A673 (cell line): ENCODE results near the gene CPPED1. TPM values are rescaled to one million over a fixed set of nuclear protein-coding genes. Genes with fewer than 3 reads are reported as not detected.

Source experiments
- BruUV-seq: library from RNA; stranded (reverse); fragments of 400-500 nt; replicated peaks from 2 replicates; lab custom pipeline; 2021; lab: Mats Ljungman, UMichigan
- CTCF ChIA-PET: fragments of 300-600 bp; sonication (Branson Sonifier 250); formaldehyde crosslinking; loops from one replicate; lab custom pipeline; 2022; ENCODE audit warnings: antibody characterized with exemption; lab: Charles Lee
- POLR2A ChIA-PET: fragments of 300-600 bp; sonication (Branson Sonifier 250); formaldehyde crosslinking; loops from one replicate; lab custom pipeline; 2022; ENCODE audit warnings: antibody characterized with exemption; ENCODE audit not compliant: low non-redundant PET; lab: Charles Lee
- DNase-seq: peaks from one replicate; pipeline ENCODE4 v3.0.0-alpha.2; 2015; ENCODE audit warnings: low spot score
- H3K27ac ChIP-seq: fragments of 200-600 bp; sonication (generic); 2 replicates; pipeline ENCODE4 v1.5.1; 2016; ENCODE audit warnings: mixed run types, low read depth, mild to moderate bottlenecking, mixed read lengths, antibody characterized with exemption, low read length; ENCODE audit not compliant: poor library complexity, severe bottlenecking
- H3K27me3 ChIP-seq: fragments of 200-600 bp; sonication (generic); replicated peaks from 2 replicates; pipeline ENCODE4 v1.6.1; 2017; ENCODE audit warnings: mixed run types, low read depth, mild to moderate bottlenecking, mixed read lengths, antibody characterized with exemption, low read length; ENCODE audit not compliant: insufficient read depth, poor library complexity
- H3K36me3 ChIP-seq: fragments of 200-600 bp; sonication (generic); 2 replicates; pipeline ENCODE4 v1.6.1; 2016; ENCODE audit warnings: mixed run types, mild to moderate bottlenecking, mixed read lengths, antibody characterized with exemption, low read length; ENCODE audit not compliant: insufficient read depth, poor library complexity, severe bottlenecking
- H3K4me1 ChIP-seq: fragments of 200-600 bp; sonication (generic); 2 replicates; pipeline ENCODE4 v1.6.1; 2017; ENCODE audit warnings: mixed run types, mild to moderate bottlenecking, mixed read lengths, antibody characterized with exemption, low read length; ENCODE audit not compliant: insufficient read depth, poor library complexity, severe bottlenecking
- H3K4me3 ChIP-seq: fragments of 200-600 bp; sonication (generic); 2 replicates; pipeline ENCODE4 v1.5.1; 2016; ENCODE audit warnings: low read depth, mixed run types, mild to moderate bottlenecking, mixed read lengths, low read length; ENCODE audit not compliant: poor library complexity, severe bottlenecking
- H3K9me3 ChIP-seq: fragments of 200-600 bp; sonication (generic); 2 replicates; pipeline ENCODE4 v1.6.1; 2016; ENCODE audit warnings: mixed run types, low read depth, mild to moderate bottlenecking, mixed read lengths, antibody characterized with exemption, low read length; ENCODE audit not compliant: poor library complexity, severe bottlenecking
- EZH2 ChIP-seq: fragments of 200-600 bp; sonication (generic); IDR thresholded peaks from 2 replicates; pipeline ENCODE4 v1.6.1; 2017; ENCODE audit warnings: borderline replicate concordance, low read depth, mild to moderate bottlenecking, mixed read lengths, antibody characterized with exemption, low read length; ENCODE audit not compliant: poor library complexity, severe bottlenecking
- intact Hi-C: fragments of 100-400 bp; cut with micrococcal nuclease; formaldehyde crosslinking; loops from one replicate; pipeline ENCODE4 v1.10.0; 2022; ENCODE audit not compliant: unreplicated experiment
- total RNA-seq: library from RNA; stranded (reverse); gene quantifications from 2 replicates; pipeline ENCODE4 v1.2.3, GENCODE V29; 2021
- TF ChIP-seq, protein P1 (sequence below): fragments of 300-800, 200-600 bp; sonication (generic); conservative IDR thresholded peaks from 2 replicates; pipeline ENCODE4 v1.5.1; 2017; ENCODE audit warnings: low read depth, mild to moderate bottlenecking, antibody characterized with exemption, low read length, moderate library complexity, mixed read lengths

CPPED1 gene
- total RNA-seq, 1 experiment from 2014 or later, result 0.90 TPM

DNA sequence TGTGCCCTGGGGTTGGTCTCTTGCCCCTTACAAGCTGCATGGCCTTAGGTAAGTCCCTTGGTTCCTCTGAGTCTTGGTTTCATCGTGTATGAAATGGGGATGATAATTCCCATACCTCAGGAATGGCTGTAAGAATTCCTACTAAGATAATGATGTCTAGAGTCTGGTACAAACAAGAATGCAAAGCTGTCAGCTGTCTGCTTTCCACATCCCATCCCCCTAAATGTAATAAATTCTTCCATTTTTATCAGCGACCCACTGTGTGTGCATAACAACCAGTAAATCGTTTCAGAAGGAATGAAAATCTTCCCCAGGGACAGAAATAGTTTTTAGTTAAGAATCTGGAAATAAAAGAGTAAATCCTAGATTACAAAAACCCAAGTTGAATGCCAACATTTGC lies 95.4 kb downstream of the CPPED1 start:
- H3K4me3 ChIP-seq, result no peak overlapping the region
- no peaks in the 10 kb centered on the region for H3K9me3 ChIP-seq
- no peaks in the 10 kb centered on the region for H3K36me3 ChIP-seq
- DNase-seq, result no peak
- intact Hi-C loops, result no loop called here
- ChIA-PET CTCF (no interaction called here), POLR2A (no interaction called here)
- H3K4me1 ChIP-seq, result no peaks in the 10 kb centered on the region
- no TSS peak for BruUV-seq
- no peaks in the 10 kb centered on the region for H3K27me3 ChIP-seq
- no peak for TF ChIP-seq EZH2
- TF ChIP-seq, protein P1, sequence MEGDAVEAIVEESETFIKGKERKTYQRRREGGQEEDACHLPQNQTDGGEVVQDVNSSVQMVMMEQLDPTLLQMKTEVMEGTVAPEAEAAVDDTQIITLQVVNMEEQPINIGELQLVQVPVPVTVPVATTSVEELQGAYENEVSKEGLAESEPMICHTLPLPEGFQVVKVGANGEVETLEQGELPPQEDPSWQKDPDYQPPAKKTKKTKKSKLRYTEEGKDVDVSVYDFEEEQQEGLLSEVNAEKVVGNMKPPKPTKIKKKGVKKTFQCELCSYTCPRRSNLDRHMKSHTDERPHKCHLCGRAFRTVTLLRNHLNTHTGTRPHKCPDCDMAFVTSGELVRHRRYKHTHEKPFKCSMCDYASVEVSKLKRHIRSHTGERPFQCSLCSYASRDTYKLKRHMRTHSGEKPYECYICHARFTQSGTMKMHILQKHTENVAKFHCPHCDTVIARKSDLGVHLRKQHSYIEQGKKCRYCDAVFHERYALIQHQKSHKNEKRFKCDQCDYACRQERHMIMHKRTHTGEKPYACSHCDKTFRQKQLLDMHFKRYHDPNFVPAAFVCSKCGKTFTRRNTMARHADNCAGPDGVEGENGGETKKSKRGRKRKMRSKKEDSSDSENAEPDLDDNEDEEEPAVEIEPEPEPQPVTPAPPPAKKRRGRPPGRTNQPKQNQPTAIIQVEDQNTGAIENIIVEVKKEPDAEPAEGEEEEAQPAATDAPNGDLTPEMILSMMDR, result no peak
- H3K27ac ChIP-seq, result no peak overlapping the region

DNA sequence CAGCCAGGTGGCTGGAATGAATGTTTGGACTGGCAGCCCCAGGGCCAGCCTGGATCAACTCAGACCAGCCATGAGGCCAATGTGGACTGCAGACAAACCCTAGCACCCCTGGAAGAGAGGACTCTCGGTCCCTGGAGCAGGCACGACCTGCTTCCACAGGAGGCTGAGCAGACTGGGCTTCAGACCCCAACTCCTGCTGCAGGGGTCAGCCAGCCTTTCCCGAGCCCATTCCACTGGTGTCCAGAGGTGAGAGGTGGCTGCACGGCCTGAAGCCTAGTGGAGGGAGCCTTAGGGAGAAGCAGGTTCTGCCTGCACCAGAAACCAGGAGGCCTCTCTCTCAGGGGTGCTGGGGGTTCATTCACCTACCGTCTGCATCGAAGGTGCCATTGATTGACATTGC lies 97.1 kb downstream of the CPPED1 start:
- H3K4me1 ChIP-seq, result no peaks in the 10 kb centered on the region
- H3K36me3 ChIP-seq, result no peaks in the 10 kb centered on the region
- no peak overlapping the region for H3K4me3 ChIP-seq
- intact Hi-C loops, result no loop called here
- DNase-seq, result no peak
- no TSS peak for BruUV-seq
- no peaks in the 10 kb centered on the region for H3K27me3 ChIP-seq
- H3K9me3 ChIP-seq, result no peaks in the 10 kb centered on the region
- TF ChIP-seq, protein P1, result no peak
- no peak for TF ChIP-seq EZH2
- no peak overlapping the region for H3K27ac ChIP-seq
- POLR2A ChIA-PET, result no interaction called here
- CTCF ChIA-PET, result no interaction called here

DNA sequence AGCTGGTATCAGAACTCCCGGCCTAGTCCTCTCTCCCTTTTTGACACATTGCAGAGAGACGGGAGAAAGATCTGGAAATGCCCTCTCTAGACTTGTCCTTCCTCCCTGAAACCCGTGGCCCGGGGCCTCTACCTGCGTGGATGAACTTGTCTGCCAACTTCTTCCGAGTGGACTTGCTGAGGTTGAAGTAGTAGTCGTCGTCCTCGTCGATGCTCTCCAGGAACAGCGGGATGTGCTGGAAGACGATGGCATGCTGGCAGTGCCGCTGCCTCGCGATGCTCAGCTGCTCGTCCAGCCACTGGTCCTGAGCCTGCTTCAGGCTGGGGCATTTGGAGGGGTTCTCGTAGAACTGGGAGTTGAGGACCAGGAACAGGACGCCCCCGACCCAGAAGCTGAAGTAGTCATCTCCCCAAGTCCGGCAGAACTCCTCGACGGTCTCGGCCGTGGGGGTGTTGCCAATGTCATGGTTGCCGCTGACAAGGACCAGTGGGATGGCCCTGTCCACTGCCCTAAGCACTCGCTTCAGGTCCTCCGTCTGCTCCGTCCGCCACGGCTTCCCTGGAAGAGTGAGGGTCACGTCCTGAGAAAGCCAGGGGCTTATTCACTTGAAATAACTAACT lies 99.1 kb downstream of the CPPED1 start:
- intact Hi-C loops, result no loop called here
- Histone ChIP-seq H3K36me3 (no peaks in the 10 kb centered on the region), H3K4me1 (no peaks in the 10 kb centered on the region), H3K27me3 (no peaks in the 10 kb centered on the region), H3K4me3 (no peak overlapping the region), H3K9me3 (no peaks in the 10 kb centered on the region), H3K27ac (no peak overlapping the region)
- POLR2A ChIA-PET, result no interaction called here
- no TSS peak for BruUV-seq
- CTCF ChIA-PET, result no interaction called here
- no peak for TF ChIP-seq EZH2
- TF ChIP-seq, protein P1, result no peak
- DNase-seq, result no peak
